Psoas muscle (tissue), 8 donors: ENCODE data around the gene CYP26B1. TPM values are rescaled to one million over a fixed set of nuclear protein-coding genes. Genes with fewer than 3 reads are reported as not detected.
"Not testable (repeated sequence)": the region's sequence is repeated elsewhere in the genome, so short reads cannot be mapped to it uniquely, and the experiment has no call there.

ENCODE experiments used
- ATAC-seq, 4 donors: fragments of 200-7000 bp; cut with Tn5 transposase; one replicate each; pipeline ENCODE4 v1.9.1; 2020; ENCODE audit warnings: moderate library complexity in 3 of 4, mild to moderate bottlenecking in 2 of 4
- DNase-seq, 2 donors: peaks; one replicate each; pipeline ENCODE4 v3.0.0-alpha.2; 2020
- H3K27ac ChIP-seq: fragments of 200-600 bp; one replicate; pipeline ENCODE4 v1.8.0; 2022
- H3K27me3 ChIP-seq, 3 donors: fragments of 200-600 bp in 1 of 3; one replicate each; pipeline versions ENCODE4 v1.6.1 to v1.8.0; 2013 to 2022; ENCODE audit warnings: low read length in 2 of 3, mild to moderate bottlenecking in 2 of 3, moderate library complexity in 1 of 3; ENCODE audit not compliant: insufficient read depth in 3 of 3
- H3K36me3 ChIP-seq, 2 donors: fragments of 200-600 bp in 1 of 2; one replicate each; pipeline versions ENCODE4 v1.6.1 to v1.8.0; 2013 to 2022; ENCODE audit warnings: low read depth in 1 of 2, mild to moderate bottlenecking in 1 of 2, moderate library complexity in 1 of 2; ENCODE audit not compliant: insufficient read depth in 1 of 2
- H3K4me1 ChIP-seq: fragments of 200-600 bp; one replicate; pipeline ENCODE4 v1.8.0; 2022
- H3K4me3 ChIP-seq: fragments of 200-600 bp; one replicate; pipeline ENCODE4 v1.8.0; 2022; ENCODE audit warnings: mild to moderate bottlenecking
- H3K9me3 ChIP-seq: fragments of 200-600 bp; one replicate; pipeline ENCODE4 v1.8.0; 2022
- CTCF ChIP-seq: fragments of 200-600 bp; IDR thresholded peaks from one replicate; pipeline ENCODE4 v1.8.0; 2022; ENCODE audit warnings: antibody characterized with exemption
- WGBS, 3 donors: extraction: QIAGEN DNeasy Blood & Tissue Kit; methylation state at CpG; one replicate each; pipeline versions ENCODE4 v1.1.6 to v1.1.7; 2013; 5-methylcytosine and 5-hydroxymethylcytosine counted together
- intact Hi-C, 2 donors: fragments of 100-400 bp; cut with DNase I; formaldehyde crosslinking; loops; one replicate each; pipeline versions ENCODE4 v1.11.0 to v1.14.2; 2022
- polyA plus RNA-seq, 3 donors: library from polyadenylated mRNA; stranded (reverse); fragments of 200-250 nt; gene quantifications; one replicate each; pipeline ENCODE4 v1.2.3, GENCODE V29; 2013
- total RNA-seq, 4 donors: library from RNA; stranded (reverse); fragmentation: NEBNext Ultra II Directional in 2 of 4; extraction: Animal tissue kit (Norgen Biotek cat#: 25700) in 2 of 4; gene quantifications; one replicate each; pipeline versions ENCODE4 v1.2.1 to v1.2.4, GENCODE V29; 2021 to 2023
- donor health status: healthy with polysubstance abuse.
- donor health status: DM: no; HTN: no; CAD: no; lungs with moderate emphysema.
- donor health status: Bipolar disorder and iron deficiency.
- donor health status: healthy.
- donor health status: DM: yes; HTN: yes; CAD: no.
- donor health status: DM: no; HTN: no; CAD: no.
- donor health status: DM: no; HTN: no; CAD: no.
- donor health status: DM: yes; HTN: yes; CAD: no.

Gene CYP26B1
- total and polyA plus RNA-seq, 7 donors, result 0.39 to 4.5 (median 1.3) TPM

GRCh38 chr2:72089028-72089427 is 58.6 kb downstream of the CYP26B1 start:
- ATAC-seq (no peak), DNase-seq (no peak)
- 77 to 87% (median 80%) methylated on average over 4 of the region's 4 CpGs for WGBS, 3 donors
- no peaks in the 10 kb centered on the region for H3K27me3 ChIP-seq
- TF ChIP-seq CTCF, result no peak
- no peaks in the 10 kb centered on the region for H3K36me3 ChIP-seq
- H3K27ac ChIP-seq, result no peak overlapping the region
- intact Hi-C loops, result no loop called here
- no peak overlapping the region for H3K4me3 ChIP-seq
- H3K4me1 ChIP-seq, result no peaks in the 10 kb centered on the region
- H3K9me3 ChIP-seq, result no peaks in the 10 kb centered on the region

- H3K4me1 ChIP-seq, intact Hi-C loops, ATAC-seq, H3K4me3 ChIP-seq, H3K27ac ChIP-seq, DNase-seq, H3K9me3 ChIP-seq, H3K27me3 ChIP-seq, H3K36me3 ChIP-seq: not testable (repeated sequence)
- 77 to 87% (median 81%) methylated on average over 25 to 38 of the region's 41 CpGs for WGBS, 3 donors
These were observed 60.6 kb downstream of the CYP26B1 start for GRCh38 chr2:72086871-72087633.

GRCh38 chr2:72085513-72085912 is 62.1 kb downstream of the CYP26B1 start:
- Histone ChIP-seq H3K9me3 (no peaks in the 10 kb centered on the region), H3K36me3 (no peaks in the 10 kb centered on the region), H3K27ac (no peak overlapping the region), H3K4me3 (no peak overlapping the region), H3K4me1 (no peaks in the 10 kb centered on the region), H3K27me3 (no peaks in the 10 kb centered on the region)
- 92 to 100% (median 96%) methylated on average over 2 of the region's 2 CpGs for WGBS, 3 donors
- ATAC-seq, result no peak
- no peak for TF ChIP-seq CTCF
- intact Hi-C loops, result no loop called here
- no peak for DNase-seq

- ATAC-seq (no peak), DNase-seq (no peak)
- Histone ChIP-seq H3K4me1 (no peaks in the 10 kb centered on the region), H3K9me3 (no peaks in the 10 kb centered on the region), H3K36me3 (no peaks in the 10 kb centered on the region), H3K27ac (no peak overlapping the region), H3K4me3 (no peak overlapping the region), H3K27me3 (no peaks in the 10 kb centered on the region)
- intact Hi-C loops, result no loop called here
- 94 to 98% (median 98%) methylated on average over 10 of the region's 10 CpGs for WGBS, 3 donors
- no peak for TF ChIP-seq CTCF
These were observed 62.6 kb downstream of the CYP26B1 start for GRCh38 chr2:72085036-72085435.

GRCh38 chr2:72084584-72084976 is 63.1 kb downstream of the CYP26B1 start:
- DNase-seq (no peak), ATAC-seq (no peak)
- Histone ChIP-seq H3K4me1 (no peaks in the 10 kb centered on the region), H3K27ac (no peak overlapping the region), H3K27me3 (no peaks in the 10 kb centered on the region), H3K36me3 (no peaks in the 10 kb centered on the region), H3K4me3 (no peak overlapping the region), H3K9me3 (no peaks in the 10 kb centered on the region)
- WGBS, 3 donors, result 74 to 88% (median 78%) methylated on average over 6 of the region's 6 CpGs
- TF ChIP-seq CTCF, result no peak
- intact Hi-C loops, result no loop called here
